Activated gamma-delta T cell (primary cell): Measurements from ENCODE around the gene QSER1.

ENCODE experiments used
- DNase-seq: peaks from one replicate; lab custom pipeline; 2025; lab: John Stamatoyannopoulos, UW

Gene QSER1

DNA sequence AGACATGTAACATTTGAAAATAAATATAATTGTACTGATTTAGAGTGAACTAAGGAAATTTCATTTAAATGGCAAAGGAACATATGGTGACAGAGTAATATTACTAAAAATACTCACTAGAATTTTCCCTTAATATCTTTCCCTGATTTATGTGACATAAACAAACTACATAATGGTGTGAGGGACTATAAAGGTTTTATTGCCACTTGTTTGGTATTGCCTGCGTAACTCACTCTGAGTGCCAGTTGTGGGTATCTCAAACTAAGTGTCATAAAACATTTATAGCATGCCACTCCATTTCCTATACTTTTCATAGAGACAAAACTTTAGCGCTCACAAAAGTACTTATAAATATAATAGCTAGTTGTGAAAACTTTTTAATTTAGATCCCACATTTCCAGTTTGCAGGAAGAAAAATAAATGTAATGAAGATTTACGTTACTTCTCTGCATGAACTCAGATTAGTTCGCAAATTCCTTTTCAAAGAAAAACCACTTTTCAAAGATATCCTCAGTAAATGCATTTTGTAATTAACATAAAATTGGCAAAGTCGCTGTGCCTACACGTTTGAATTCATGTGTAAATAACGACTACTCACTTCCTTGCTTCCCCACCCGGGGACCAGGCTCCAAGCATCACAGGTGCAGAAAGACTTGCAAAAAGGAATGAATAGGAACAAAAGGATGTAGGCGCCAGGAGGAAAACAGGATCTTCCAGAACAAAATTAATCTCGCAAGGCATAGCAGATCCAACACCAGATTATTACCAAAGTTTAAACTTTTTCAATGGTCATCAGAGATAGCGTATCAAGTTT, 1.6 kb upstream of the QSER1 start:
- DNase-seq = no peak

DNA sequence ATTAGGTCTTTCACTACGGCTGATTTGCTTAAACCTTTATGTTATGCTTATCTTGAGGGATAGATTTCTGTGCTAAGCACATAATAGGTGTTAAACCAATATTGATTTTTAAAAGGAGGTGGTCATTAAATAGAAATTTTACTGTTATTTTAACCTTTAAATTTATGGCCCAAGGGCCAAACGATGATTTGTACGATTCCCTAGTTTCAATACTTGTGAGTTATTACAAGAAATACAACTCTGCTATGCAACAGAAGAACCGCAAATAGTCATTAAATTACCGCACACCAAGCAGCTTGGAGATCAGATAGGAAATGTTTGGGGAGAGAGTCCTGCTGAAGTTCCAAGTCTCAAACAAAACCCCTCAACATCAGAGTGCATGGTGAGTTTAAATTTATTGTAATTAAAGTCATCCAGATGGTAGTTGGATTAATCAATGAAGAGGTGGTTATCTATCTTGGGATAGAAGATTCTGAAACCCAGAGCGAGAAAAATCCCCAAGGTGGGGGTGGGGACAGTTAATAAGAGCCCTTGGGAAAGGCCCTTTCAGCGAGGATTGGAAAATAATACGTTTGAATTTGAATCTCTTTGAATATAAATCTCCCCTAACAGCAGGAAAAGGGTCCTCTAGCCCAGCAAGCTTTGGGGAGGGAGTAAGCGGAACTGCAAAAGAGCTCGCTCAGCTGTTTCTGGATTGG, 805 bp upstream of the QSER1 start:
- DNase-seq = no peak

GRCh38 chr11:32893093-32893342, 407 bp downstream of the QSER1 start:
- DNase-seq = peak; percentile 54

GRCh38 chr11:32893343-32894148, 935 bp downstream of the QSER1 start:
- DNase-seq = no peak

- no peak for DNase-seq
These were observed 1.7 kb downstream of the QSER1 start for GRCh38 chr11:32894149-32894827.

DNA sequence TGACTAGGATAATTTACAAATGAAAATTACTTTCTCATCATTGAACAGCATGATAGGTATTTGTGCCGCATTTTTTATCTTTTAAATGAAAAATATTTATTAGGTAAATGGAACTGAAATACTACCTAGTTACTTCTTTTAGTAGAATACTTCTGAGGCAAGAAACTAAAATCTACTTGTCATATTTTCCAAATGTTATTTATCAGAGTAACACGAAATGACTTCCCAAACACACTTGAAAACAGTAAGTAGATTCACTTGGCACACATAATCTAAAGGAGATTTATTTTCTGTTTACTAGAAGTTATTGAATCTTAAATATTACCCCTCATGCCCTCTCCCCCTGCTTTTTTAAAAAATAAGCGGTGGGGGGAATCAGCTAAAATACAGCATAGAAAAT, 2.3 kb downstream of the QSER1 start:
- no peak for DNase-seq

DNA sequence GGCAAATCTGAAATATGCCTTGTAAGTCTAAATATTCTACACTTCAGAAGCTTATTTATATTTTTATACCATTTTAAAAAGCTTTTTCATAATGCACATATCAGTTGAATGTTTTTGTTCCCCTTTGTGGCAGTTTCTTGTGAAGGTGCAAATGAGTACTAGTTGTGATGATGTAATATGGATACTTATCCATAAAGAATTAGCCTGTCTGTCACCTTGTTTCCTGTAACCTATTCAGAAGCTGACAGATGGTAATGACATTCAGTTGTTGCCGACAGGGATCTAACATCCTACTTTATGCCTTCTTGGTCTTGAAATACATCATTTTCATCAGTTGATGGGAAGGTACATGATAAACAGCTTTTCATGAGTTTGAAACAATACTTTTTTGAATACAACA, 2.9 kb downstream of the QSER1 start:
- no peak for DNase-seq

- no peak for DNase-seq
These were observed 4.5 kb downstream of the QSER1 start for GRCh38 chr11:32897103-32897502.

- no peak for DNase-seq
These were observed 6.8 kb downstream of the QSER1 start for GRCh38 chr11:32899438-32899837.

- DNase-seq = no peak
These were observed 9.6 kb downstream of the QSER1 start for GRCh38 chr11:32902089-32902665.

- no peak for DNase-seq
These were observed 12.5 kb downstream of the QSER1 start for GRCh38 chr11:32905028-32905667.

- no peak for DNase-seq
These were observed 16.0 kb downstream of the QSER1 start for GRCh38 chr11:32908619-32909018.

DNA sequence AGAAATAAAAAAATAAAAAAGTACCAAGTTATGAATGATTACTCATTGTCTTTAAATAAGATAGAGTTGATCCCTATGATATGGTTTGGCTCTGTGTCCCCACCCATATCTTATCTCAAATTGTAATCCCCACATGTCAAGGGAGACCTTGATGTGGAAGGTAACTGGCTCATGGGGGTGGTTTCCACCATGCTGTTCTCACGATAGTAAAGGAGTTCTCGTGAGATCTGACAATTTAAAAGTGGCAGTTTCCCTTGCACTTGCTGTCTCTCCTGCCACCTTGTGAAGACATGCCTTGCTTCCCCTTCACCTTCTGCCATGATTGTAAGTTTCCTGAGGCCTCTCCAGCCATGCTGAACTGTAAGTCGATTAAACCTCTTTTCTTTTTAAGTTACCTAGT, 18.8 kb downstream of the QSER1 start:
- DNase-seq = no peak

- DNase-seq = no peak
These were observed 20.8 kb downstream of the QSER1 start for GRCh38 chr11:32913445-32913844.

DNA sequence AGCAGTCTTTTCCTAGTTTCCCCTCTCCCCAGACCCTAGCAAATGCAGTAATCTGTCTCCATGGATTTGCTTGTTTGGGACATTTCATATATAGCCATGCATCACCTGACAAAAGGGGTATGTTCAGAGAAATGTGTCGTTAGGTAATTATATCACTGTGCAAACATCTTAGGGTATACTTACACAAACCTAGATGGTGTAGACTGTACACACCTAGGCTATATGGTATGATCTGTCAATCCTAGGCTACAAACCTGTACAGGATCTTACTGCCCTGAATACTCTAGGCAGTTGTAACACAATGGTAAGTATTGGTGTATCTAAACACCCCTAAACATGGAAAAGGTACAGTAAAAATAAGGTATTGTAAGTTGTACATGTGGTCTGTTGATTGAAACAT, 23.8 kb downstream of the QSER1 start:
- DNase-seq = no peak

DNA sequence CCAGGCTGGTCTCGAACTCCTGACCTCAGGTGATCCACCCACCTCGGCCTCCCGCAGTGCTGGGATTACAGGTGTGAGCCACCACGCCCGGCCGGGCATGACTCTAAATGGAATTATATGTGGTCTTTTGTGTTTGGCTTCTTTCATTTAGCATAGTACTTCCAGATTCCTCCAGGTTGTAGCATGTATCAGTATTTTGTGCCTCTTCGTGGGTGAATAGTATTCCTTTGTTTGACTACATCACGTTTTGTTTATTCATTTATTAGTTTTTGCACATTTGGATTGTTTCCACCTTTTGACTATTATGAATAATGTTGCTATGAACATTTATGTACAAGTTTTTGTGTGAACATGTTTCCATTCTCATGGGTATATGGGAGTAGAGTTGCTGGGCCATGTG, 24.4 kb downstream of the QSER1 start:
- no peak for DNase-seq

- no peak for DNase-seq
These were observed 25.8 kb downstream of the QSER1 start for GRCh38 chr11:32918427-32918826.

DNA sequence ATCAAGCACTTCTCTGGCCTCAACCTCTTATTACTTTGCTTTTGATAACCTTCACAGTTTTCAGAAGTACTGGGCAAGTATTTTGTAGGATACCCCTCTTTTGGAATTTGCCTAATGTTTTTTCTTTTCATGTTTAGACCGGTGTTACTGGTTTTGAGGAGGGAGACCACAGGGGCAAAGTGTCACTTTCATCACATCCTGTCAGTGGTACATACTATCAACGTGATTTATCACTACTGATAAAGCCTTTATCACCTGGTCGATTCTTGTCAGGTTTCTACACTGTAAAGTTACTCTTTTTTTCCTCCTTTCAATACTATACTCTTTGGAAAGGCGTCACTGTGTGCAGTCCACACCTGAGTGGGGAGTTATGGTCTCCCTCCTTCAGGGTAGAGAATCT, 26.7 kb downstream of the QSER1 start:
- DNase-seq = no peak

GRCh38 chr11:32920570-32920969, 28.0 kb downstream of the QSER1 start:
- no peak for DNase-seq

GRCh38 chr11:32921204-32921603, 28.6 kb downstream of the QSER1 start:
- no peak for DNase-seq

DNA sequence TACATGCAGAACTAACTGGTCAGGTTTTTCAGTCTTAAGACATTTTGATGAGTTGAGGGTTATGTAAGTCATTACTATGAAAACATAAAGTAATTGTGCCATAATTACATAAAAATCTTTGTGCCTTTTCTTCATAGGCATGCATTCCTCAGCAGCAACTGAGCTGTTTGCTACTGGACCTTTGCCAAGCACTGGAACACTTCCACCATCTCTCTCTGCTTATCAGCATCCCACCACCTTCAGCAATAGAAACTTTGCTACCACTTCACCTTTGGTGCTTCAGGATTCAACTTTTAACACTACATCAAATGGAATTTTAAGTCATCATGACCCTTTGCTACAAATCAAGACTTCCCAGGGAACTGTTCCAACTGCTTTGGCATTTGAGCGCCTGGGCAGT, 39.0 kb downstream of the QSER1 start:
- no peak for DNase-seq

- DNase-seq = no peak
These were observed 39.6 kb downstream of the QSER1 start for GRCh38 chr11:32932196-32932595.
